HG02852 (cell line): ENCODE data around the gene GC.
"Not testable (repeated sequence)": the region's sequence is repeated elsewhere in the genome, so short reads cannot be mapped to it uniquely, and the experiment has no call there.

Experiments used
- ATAC-seq: cut with Tn5 transposase; IDR thresholded peaks from one replicate; pipeline ENCODE4 v1.9.1; 2021; ENCODE audit warnings: mild to moderate bottlenecking, moderate library complexity; ENCODE audit not compliant: unreplicated experiment

The GC gene

GRCh38 chr4:71783972-71784371 lies at the start of gene GC:
GC (minus strand) TSS chr4:71784079; CDS start chr4:71784018, 61 bp downstream.
- ATAC-seq, result no peak

GRCh38 chr4:71833232-71833900 lies 49.5 kb upstream of the GC start:
- no peak for ATAC-seq

- no peak for ATAC-seq
These were observed 48.2 kb upstream of the GC start for GRCh38 chr4:71832049-71832448.

GRCh38 chr4:71830497-71831190 lies 46.8 kb upstream of the GC start:
- ATAC-seq, result no peak

GRCh38 chr4:71828470-71828869 lies 44.6 kb upstream of the GC start:
- no peak for ATAC-seq

- no peak for ATAC-seq
These were observed 43.9 kb upstream of the GC start for GRCh38 chr4:71827826-71828225.

GRCh38 chr4:71816676-71817303 lies 32.9 kb upstream of the GC start:
- no peak for ATAC-seq

- no peak for ATAC-seq
These were observed 30.6 kb upstream of the GC start for GRCh38 chr4:71814433-71814832.

GRCh38 chr4:71809805-71810204 lies 25.9 kb upstream of the GC start:
- not testable (repeated sequence) for ATAC-seq

GRCh38 chr4:71807469-71807868 lies 23.6 kb upstream of the GC start:
- ATAC-seq, result no peak

- not testable (repeated sequence) for ATAC-seq
These were observed 21.4 kb upstream of the GC start for GRCh38 chr4:71805230-71805629.

GRCh38 chr4:71804017-71804697 lies 20.3 kb upstream of the GC start:
- not testable (repeated sequence) for ATAC-seq

GRCh38 chr4:71785959-71786358 lies 2.1 kb upstream of the GC start:
- no peak for ATAC-seq

GRCh38 chr4:71784569-71785197 lies 804 bp upstream of the GC start:
- ATAC-seq, result no peak

GRCh38 chr4:71777891-71778290 lies 6.0 kb downstream of the GC start:
- ATAC-seq, result no peak

- no peak for ATAC-seq
These were observed 8.4 kb downstream of the GC start for GRCh38 chr4:71775449-71775848.

GRCh38 chr4:71774136-71774535 lies 9.7 kb downstream of the GC start:
- no peak for ATAC-seq

- ATAC-seq, result no peak
These were observed 10.9 kb downstream of the GC start for GRCh38 chr4:71773004-71773403.

- ATAC-seq, result no peak
These were observed 11.3 kb downstream of the GC start for GRCh38 chr4:71772592-71772991.

GRCh38 chr4:71771613-71772012 lies 12.3 kb downstream of the GC start:
- ATAC-seq, result no peak

- no peak for ATAC-seq
These were observed 14.4 kb downstream of the GC start for GRCh38 chr4:71769434-71769833.
